DOHH2 (cell line): ENCODE data around the gene IFNA10.

Source experiments
- CTCF ChIP-seq: fragments of 200-600 bp; sonication (generic); IDR thresholded peaks from one replicate; pipeline ENCODE4 v1.5.1; 2014; ENCODE audit warnings: antibody characterized with exemption, mild to moderate bottlenecking, low read depth, low read length; ENCODE audit not compliant: poor library complexity, severe bottlenecking
- EZH2phosphoT487 ChIP-seq: fragments of 200-600 bp; sonication (generic); IDR thresholded peaks from 2 replicates; pipeline ENCODE4 v1.6.1; 2017; ENCODE audit warnings: borderline replicate concordance, mild to moderate bottlenecking, antibody characterized with exemption, low read length, moderate library complexity, mixed read lengths

- TF ChIP-seq CTCF (no peak), EZH2phosphoT487 (no peak)
These were observed 37.9 kb upstream of the IFNA10 start for GRCh38 chr9:21244836-21245235.
